Breast epithelium (tissue), 4 donors: ENCODE results near the gene DENND5B. TPM values are rescaled to one million over a fixed set of nuclear protein-coding genes. Genes with fewer than 3 reads are reported as not detected.
A peak's percentile ranks its signal among the peaks of the same experiment; 100 is the strongest.

Experiments used
- DNase-seq, 2 donors: peaks; one replicate each; pipeline ENCODE4 v3.0.0-alpha.2; 2019; ENCODE audit warnings: low spot score in 2 of 2
- H3K27ac ChIP-seq, 2 donors: fragments of 200-600 bp; sonication (generic) in 1 of 2; one replicate each; pipeline ENCODE4 v1.5.1; 2016 to 2019; ENCODE audit warnings: mild to moderate bottlenecking in 1 of 2
- H3K27me3 ChIP-seq, 2 donors: fragments of 200-600 bp; sonication (generic) in 1 of 2; one replicate each; pipeline versions ENCODE4 v1.5.1 to v1.6.0; 2017 to 2019; ENCODE audit warnings: control low read depth in 1 of 2, mild to moderate bottlenecking in 1 of 2
- H3K36me3 ChIP-seq: fragments of 200-600 bp; one replicate; pipeline ENCODE4 v1.5.1; 2019
- H3K4me1 ChIP-seq, 2 donors: fragments of 200-600 bp; sonication (generic); one replicate each; pipeline ENCODE4 v1.5.1; 2016 to 2019; ENCODE audit warnings: control low read depth in 1 of 2
- H3K4me3 ChIP-seq, 3 donors: fragments of 200-600 bp; sonication (generic); 1 replicate in 2 of 3; 2 replicates in 1 of 3; pipeline ENCODE4 v1.5.1; 2016 to 2019; ENCODE audit warnings: mild to moderate bottlenecking in 3 of 3, moderate library complexity in 2 of 3
- H3K9me3 ChIP-seq, 2 donors: fragments of 200-600 bp; sonication (generic) in 1 of 2; one replicate each; pipeline ENCODE4 v1.5.1; 2016 to 2019; ENCODE audit warnings: control low read depth in 1 of 2
- CTCF ChIP-seq, 3 donors: fragments of 450-650 bp; IDR thresholded peaks; one replicate each; pipeline ENCODE4 v1.5.1; 2016 to 2017; ENCODE audit warnings: antibody characterized with exemption in 3 of 3, mild to moderate bottlenecking in 3 of 3, moderate library complexity in 3 of 3
- POLR2A ChIP-seq: fragments of 450-650 bp; IDR thresholded peaks from one replicate; pipeline ENCODE4 v1.6.1; 2016; ENCODE audit warnings: antibody characterized with exemption, mild to moderate bottlenecking, moderate library complexity
- POLR2AphosphoS5 ChIP-seq, 3 donors: sonication (generic); formaldehyde crosslinking; IDR thresholded peaks; one replicate each; pipeline ENCODE4 v1.6.1; 2017; ENCODE audit warnings: antibody characterized with exemption in 3 of 3
- intact Hi-C: fragments of 100-400 bp; cut with DNase I; formaldehyde crosslinking; loops from one replicate; pipeline ENCODE4 v1.15.1; 2023; ENCODE audit warnings: low total_unique reads
- total RNA-seq, 3 donors: library from RNA; depleted of rRNA; stranded (reverse); fragments of >200 nt; gene quantifications; one replicate each; pipeline ENCODE4 v1.1.0, GENCODE V29; 2016

Gene DENND5B
- total RNA-seq, 3 donors from 2014 or later = 16.0 to 18.7 (median 17.7) TPM

GRCh38 chr12:31361730-31362114, 229.2 kb downstream of the DENND5B start:
- no peak for DNase-seq
- H3K36me3 ChIP-seq = no peaks in the 10 kb centered on the region
- no peaks in the 10 kb centered on the region for H3K27me3 ChIP-seq
- intact Hi-C loops = no loop called here
- H3K27ac ChIP-seq = peak overlapping the region in 1 of 2 donors; percentile 59
- H3K4me1 ChIP-seq = no peaks in the 10 kb centered on the region
- H3K9me3 ChIP-seq = no peaks in the 10 kb centered on the region
- TF ChIP-seq CTCF (IDR thresholded peaks at IDR 0.05) (no peak), POLR2A (no peak), POLR2AphosphoS5 (IDR thresholded peaks at IDR 0.05) (no peak)
- no peak overlapping the region for H3K4me3 ChIP-seq

DNA sequence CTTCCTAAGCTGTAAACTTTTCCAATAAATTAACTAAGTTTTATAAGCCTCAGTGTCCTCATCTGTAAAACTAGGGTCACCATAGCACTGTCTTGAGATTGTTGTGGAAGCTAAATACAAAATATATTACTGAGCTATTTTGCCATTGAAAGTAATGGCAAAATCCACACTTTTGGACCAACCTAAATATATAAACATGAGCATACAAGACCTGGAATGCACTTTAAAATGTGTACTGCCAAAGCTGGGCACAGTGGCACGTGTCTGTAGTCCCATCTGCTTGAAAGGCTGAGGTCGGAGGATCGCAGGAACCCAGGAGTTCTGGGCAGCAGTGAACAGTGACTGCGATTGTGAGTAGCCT, 235.2 kb downstream of the DENND5B start:
- Histone ChIP-seq H3K4me1 (no peaks in the 10 kb centered on the region), H3K4me3 (no peak overlapping the region), H3K36me3 (no peaks in the 10 kb centered on the region), H3K27ac (no peak overlapping the region), H3K9me3 (no peaks in the 10 kb centered on the region), H3K27me3 (no peaks in the 10 kb centered on the region)
- TF ChIP-seq CTCF (IDR thresholded peaks at IDR 0.05) = no peak
- no peak for TF ChIP-seq POLR2A
- no peak for TF ChIP-seq POLR2AphosphoS5 (IDR thresholded peaks at IDR 0.05)
- intact Hi-C loops = no loop called here
- no peak for DNase-seq

DNA sequence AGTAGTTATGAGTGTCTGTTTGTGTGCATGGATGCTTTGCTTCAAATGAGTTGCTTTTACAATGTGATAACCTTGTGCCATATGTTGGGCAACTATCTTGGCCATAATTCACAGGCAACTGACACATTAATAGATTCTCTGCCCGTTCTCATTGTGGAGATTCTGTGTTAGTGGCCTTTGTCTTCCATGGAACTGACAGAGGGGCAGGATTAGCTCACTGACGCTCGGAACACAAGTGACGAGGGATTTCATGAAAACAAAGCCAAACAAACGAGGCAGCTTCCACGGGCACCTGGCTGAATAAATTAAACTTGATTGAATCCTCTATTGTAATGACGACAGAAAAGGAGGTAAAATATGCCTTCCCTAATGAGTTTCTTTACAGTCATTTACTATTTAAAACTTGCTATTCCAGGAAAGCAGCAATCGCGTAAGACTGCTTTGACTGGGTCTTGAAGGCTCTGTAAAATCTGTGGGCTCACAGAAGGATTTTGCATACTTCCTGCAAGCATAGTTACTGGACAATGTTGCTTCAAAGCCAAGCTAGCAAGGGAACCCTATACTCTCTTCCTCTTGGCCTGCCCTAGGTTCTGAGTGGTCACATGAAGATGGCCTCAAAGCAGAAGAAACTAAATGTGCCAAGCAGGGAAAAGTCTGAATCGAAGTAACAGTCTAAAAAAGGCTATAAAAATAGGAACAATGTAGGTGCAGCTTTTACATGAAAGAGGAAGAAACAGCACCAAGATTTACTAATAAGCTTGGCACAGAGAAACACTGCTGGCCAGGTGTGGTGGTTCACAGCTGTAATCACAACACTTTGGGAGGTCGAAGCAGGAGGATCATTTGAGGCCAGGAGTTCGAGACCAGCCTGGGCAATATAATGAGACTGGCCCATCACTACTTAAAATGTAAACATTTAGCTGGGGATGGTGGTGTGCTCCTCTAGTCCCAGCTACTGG, 236.9 kb downstream of the DENND5B start:
- H3K27me3 ChIP-seq = no peaks in the 10 kb centered on the region
- no peaks in the 10 kb centered on the region for H3K4me1 ChIP-seq
- no peaks in the 10 kb centered on the region for H3K9me3 ChIP-seq
- H3K27ac ChIP-seq = no peak overlapping the region
- DNase-seq = no peak
- H3K4me3 ChIP-seq = no peak overlapping the region
- no peak for TF ChIP-seq CTCF (IDR thresholded peaks at IDR 0.05)
- TF ChIP-seq POLR2AphosphoS5 (IDR thresholded peaks at IDR 0.05) = no peak
- no peak for TF ChIP-seq POLR2A
- intact Hi-C loops = no loop called here
- H3K36me3 ChIP-seq = no peaks in the 10 kb centered on the region

GRCh38 chr12:31346267-31346666, 244.7 kb downstream of the DENND5B start:
- intact Hi-C loops = no loop called here
- no peaks in the 10 kb centered on the region for H3K27me3 ChIP-seq
- H3K4me1 ChIP-seq = no peaks in the 10 kb centered on the region
- no peaks in the 10 kb centered on the region for H3K9me3 ChIP-seq
- no peak for TF ChIP-seq CTCF (IDR thresholded peaks at IDR 0.05)
- no peak for TF ChIP-seq POLR2A
- TF ChIP-seq POLR2AphosphoS5 (IDR thresholded peaks at IDR 0.05) = no peak
- no peak overlapping the region for H3K27ac ChIP-seq
- H3K4me3 ChIP-seq = no peak overlapping the region
- DNase-seq = no peak
- H3K36me3 ChIP-seq = no peaks in the 10 kb centered on the region

- no peak for DNase-seq
- no peak overlapping the region for H3K27ac ChIP-seq
- intact Hi-C loops = no loop called here
- no peaks in the 10 kb centered on the region for H3K9me3 ChIP-seq
- TF ChIP-seq CTCF (IDR thresholded peaks at IDR 0.05) (no peak), POLR2A (no peak), POLR2AphosphoS5 (IDR thresholded peaks at IDR 0.05) (no peak)
- no peak overlapping the region for H3K4me3 ChIP-seq
- no peaks in the 10 kb centered on the region for H3K4me1 ChIP-seq
- no peaks in the 10 kb centered on the region for H3K27me3 ChIP-seq
- H3K36me3 ChIP-seq = no peaks in the 10 kb centered on the region
Observed at GRCh38 chr12:31343139-31343538, 247.8 kb downstream of the DENND5B start.
